Measurements from ENCODE around the gene TMEM106C. TPM values are rescaled to one million over a fixed set of nuclear protein-coding genes. Genes with fewer than 3 reads are reported as not detected.
A peak's percentile ranks its signal among the peaks of the same experiment; 100 is the strongest.

TMEM106C gene
- total and polyA plus RNA-seq, 9 of the 15 experiments (the other 6 are each of a cell fraction or from before 2014, with no cell fraction given): 37.6 to 183 (median 57.2) TPM

DNA sequence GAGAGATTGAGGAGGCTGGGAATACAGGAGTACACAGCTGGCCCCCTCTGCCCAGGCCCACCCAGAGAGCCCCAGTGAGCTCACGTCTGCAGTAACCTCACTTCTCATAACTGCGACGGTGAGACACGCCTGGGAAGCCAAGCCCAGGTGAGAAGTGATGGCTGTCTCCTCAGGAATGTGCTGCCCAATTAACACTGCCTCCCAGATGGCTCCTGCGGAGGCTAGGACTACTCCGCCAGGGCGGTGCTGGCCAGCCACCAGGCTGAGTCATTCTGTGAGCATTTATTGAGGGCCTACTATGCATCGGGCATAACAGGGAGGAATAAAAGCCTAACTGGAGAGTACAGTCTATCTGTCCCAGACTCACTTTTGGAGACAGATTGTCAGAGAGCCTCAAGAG lies 9.3 kb upstream of the TMEM106C start:
- Histone ChIP-seq H2AFZ (ENCODE audit: low read depth, low read length) (no peak overlapping the region), H3K79me2 (ENCODE audit: control insufficient read depth, insufficient read depth, low read length) (no peaks in the 10 kb centered on the region), H3K4me3 (no peak overlapping the region), H3K4me1 (replicated peaks in 1 of 2; ENCODE audit: control insufficient read depth in 2 of 2, insufficient read depth in 2 of 2, low read length in 2 of 2) (peaks cover 0 to 3% of the 10 kb centered on the region in 2 experiments; a peak in 2 of 5 replicates), H3K36me3 (ENCODE audit: control insufficient read depth, insufficient read depth, low read length) (no peaks in the 10 kb centered on the region), H3K9ac (ENCODE audit: insufficient read depth in 1 of 2, low read depth in 2 of 2, low read length in 2 of 2) (peak overlapping the region in 1 of 2 experiments; percentile 35; a peak in 1 of 4 replicates), H3K27ac (ENCODE audit: extremely low read depth, low read depth, low read length) (no peak overlapping the region), H3K9me1 (ENCODE audit: control insufficient read depth, insufficient read depth, low read length) (no peaks in the 10 kb centered on the region), H3K9me3 (replicated peaks; ENCODE audit: control insufficient read depth, insufficient read depth, low read depth, low read length) (no peaks in the 10 kb centered on the region), H3K4me2 (ENCODE audit: insufficient read depth, low read length) (no peak overlapping the region), H3K27me3 (ENCODE audit: control insufficient read depth in 2 of 2, insufficient read depth in 2 of 2, low read length in 2 of 2) (peaks cover 6 to 47% of the 10 kb centered on the region in 2 experiments; a peak in 4 of 5 replicates), H4K20me1 (replicated peaks; ENCODE audit: control insufficient read depth, insufficient read depth, low read length) (no peaks in the 10 kb centered on the region)
- CTCF ChIA-PET (ENCODE audit: low intra/inter-chr PET ratio): no interaction called here
- ATAC-seq (no peak), DNase-seq (ENCODE audit: extremely low read depth in 1 of 4, low spot score in 3 of 4) (no peak), FAIRE-seq (no peak)
- TF ChIP-seq HSF4 (CRISPR knock-in tag; IDR thresholded peaks at IDR 0.05; ENCODE audit: borderline replicate concordance): no peak
- TF ChIP-seq HNRNPLL (IDR thresholded peaks at IDR 0.05; ENCODE audit: low read depth, low read length, poor library complexity, severe bottlenecking): no peak
- peak; percentile 82 for TF ChIP-seq ZKSCAN1 (IDR thresholded peaks at IDR 0.05; ENCODE audit: low read depth, low read length)
- TF ChIP-seq PCBP1 (IDR thresholded peaks at IDR 0.05; ENCODE audit: low read depth, low read length, poor library complexity, severe bottlenecking): no peak
- WGBS (ENCODE audit: insufficient coverage, low coverage, missing lambda C conversion rate): 18% methylated on average over 8 of the region's 8 CpGs
- intact Hi-C loops (cut with micrococcal nuclease): no loop called here
- POLR2A ChIA-PET: interaction anchor here (1.2 to 1.3 kb wide), 2 partner anchors 7 to 49 kb away, joined by 3 read pairs; no protein-coding TSS in a partner anchor
- in situ Hi-C loops (cut with MboI): no loop called here
- BruUV-seq (replicated peaks): no TSS peak

DNA sequence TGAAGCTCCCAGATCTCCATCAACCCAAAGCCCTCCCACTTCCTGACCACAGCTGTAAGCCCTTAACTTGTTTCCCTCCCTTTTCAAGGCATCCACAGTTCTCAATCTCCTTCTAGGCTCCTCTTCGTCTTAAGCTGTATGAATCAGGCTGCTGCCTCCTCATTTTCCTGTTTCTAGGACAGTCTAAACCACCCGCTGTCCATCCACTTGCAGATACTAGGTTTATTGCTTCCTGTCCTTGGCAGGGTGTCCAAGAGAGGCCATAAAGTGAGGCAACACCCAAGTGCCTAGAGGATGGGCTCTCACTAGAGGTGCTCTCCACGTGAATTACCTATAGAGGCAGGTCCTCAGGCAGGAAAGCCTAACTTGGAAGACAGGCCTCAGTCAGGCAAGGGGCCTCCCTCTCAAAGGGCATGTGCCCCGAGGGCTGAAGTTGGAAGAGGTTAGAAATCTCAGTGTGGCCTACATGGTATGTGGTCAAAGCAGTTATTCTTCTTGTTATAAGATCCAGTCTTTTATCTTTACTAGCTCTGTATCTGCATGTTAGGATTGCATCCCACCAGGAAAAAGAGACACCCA lies 8.8 kb upstream of the TMEM106C start:
- Histone ChIP-seq H3K9me3 (replicated peaks; ENCODE audit: control insufficient read depth, insufficient read depth, low read depth, low read length) (no peaks in the 10 kb centered on the region), H3K36me3 (ENCODE audit: control insufficient read depth, insufficient read depth, low read length) (no peaks in the 10 kb centered on the region), H3K27me3 (ENCODE audit: control insufficient read depth in 2 of 2, insufficient read depth in 2 of 2, low read length in 2 of 2) (peaks cover 6 to 47% of the 10 kb centered on the region in 2 experiments; a peak in 4 of 5 replicates), H3K4me1 (replicated peaks in 1 of 2; ENCODE audit: control insufficient read depth in 2 of 2, insufficient read depth in 2 of 2, low read length in 2 of 2) (peaks cover 0 to 3% of the 10 kb centered on the region in 2 experiments; a peak in 2 of 5 replicates), H3K9me1 (ENCODE audit: control insufficient read depth, insufficient read depth, low read length) (no peaks in the 10 kb centered on the region), H2AFZ (ENCODE audit: low read depth, low read length) (no peak overlapping the region), H3K79me2 (ENCODE audit: control insufficient read depth, insufficient read depth, low read length) (no peaks in the 10 kb centered on the region), H3K4me3 (no peak overlapping the region), H4K20me1 (replicated peaks; ENCODE audit: control insufficient read depth, insufficient read depth, low read length) (no peaks in the 10 kb centered on the region), H3K4me2 (ENCODE audit: insufficient read depth, low read length) (no peak overlapping the region), H3K27ac (ENCODE audit: extremely low read depth, low read depth, low read length) (no peak overlapping the region), H3K9ac (ENCODE audit: insufficient read depth in 1 of 2, low read depth in 2 of 2, low read length in 2 of 2) (no peak overlapping the region)
- DNase-seq (ENCODE audit: extremely low read depth in 1 of 4, low spot score in 3 of 4) (no peak), FAIRE-seq (no peak), ATAC-seq (no peak)
- intact Hi-C loops (cut with micrococcal nuclease): no loop called here
- ChIA-PET CTCF (ENCODE audit: low intra/inter-chr PET ratio) (interaction anchor here (0.5 kb wide), 1 partner anchor 45 kb away, joined by 3 read pairs; no protein-coding TSS in a partner anchor), POLR2A (interaction anchor here (1.0 kb wide), 1 partner anchor 211 kb away, joined by 3 read pairs; no protein-coding TSS in a partner anchor)
- BruUV-seq (replicated peaks): no TSS peak
- in situ Hi-C loops (cut with MboI): no loop called here
- WGBS (ENCODE audit: insufficient coverage, low coverage, missing lambda C conversion rate): 0% methylated on average over 4 of the region's 4 CpGs
- TF ChIP-seq ZNF561 (CRISPR knock-in tag; conservative IDR thresholded peaks at IDR 0.05): no peak
- no peak for TF ChIP-seq SOX6 (IDR thresholded peaks at IDR 0.05)
- TF ChIP-seq POLR2AphosphoS5 (IDR thresholded peaks at IDR 0.05; ENCODE audit: control insufficient read depth, insufficient read depth, low read depth, low read length): no peak
- TF ChIP-seq ZSCAN32 (CRISPR knock-in tag; IDR thresholded peaks at IDR 0.05): no peak
